NCI-H226 (cell line): ENCODE data around the gene RNF186.
"Not testable (repeated sequence)": the region's sequence is repeated elsewhere in the genome, so short reads cannot be mapped to it uniquely, and the experiment has no call there.

Source experiments
- DNase-seq: peaks from one replicate; pipeline ENCODE4 v3.0.0-alpha.2; 2015

Gene RNF186, protein sequence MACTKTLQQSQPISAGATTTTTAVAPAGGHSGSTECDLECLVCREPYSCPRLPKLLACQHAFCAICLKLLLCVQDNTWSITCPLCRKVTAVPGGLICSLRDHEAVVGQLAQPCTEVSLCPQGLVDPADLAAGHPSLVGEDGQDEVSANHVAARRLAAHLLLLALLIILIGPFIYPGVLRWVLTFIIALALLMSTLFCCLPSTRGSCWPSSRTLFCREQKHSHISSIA

DNA sequence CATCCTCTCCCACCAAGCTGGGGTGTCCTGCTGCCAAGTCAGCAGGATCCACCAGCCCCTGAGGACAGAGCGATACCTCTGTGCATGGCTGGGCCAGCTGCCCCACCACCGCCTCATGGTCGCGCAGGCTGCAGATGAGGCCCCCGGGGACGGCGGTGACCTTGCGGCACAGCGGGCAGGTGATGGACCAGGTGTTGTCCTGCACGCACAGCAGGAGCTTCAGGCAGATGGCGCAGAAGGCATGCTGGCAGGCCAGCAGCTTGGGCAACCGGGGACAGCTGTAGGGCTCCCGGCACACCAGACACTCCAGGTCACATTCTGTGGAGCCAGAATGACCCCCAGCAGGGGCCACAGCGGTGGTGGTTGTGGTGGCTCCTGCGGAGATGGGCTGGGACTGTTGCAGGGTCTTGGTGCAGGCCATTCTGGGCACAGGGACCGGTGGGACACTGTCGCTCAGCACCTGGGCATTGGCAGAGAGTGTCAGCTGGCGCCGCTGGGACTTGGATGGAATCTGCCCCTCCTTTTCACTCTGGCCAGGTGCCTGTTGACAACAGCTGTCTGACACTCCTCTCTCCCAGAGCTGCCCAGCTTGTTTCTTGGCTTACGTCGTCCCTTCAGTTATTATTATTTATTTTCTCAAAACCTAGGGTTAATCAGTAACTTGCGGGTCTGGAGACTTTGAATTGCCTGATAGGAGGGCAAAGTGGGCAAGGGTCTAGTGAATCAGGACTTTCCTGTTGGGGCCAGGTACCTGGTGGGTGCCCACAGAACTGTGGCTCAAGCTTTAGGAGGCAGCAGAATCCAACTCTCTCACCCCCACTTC, at the start of gene RNF186:
Gene RNF186 (minus strand): TSS at position 603 of the 823 bp plus-strand sequence. CDS start 182 bp downstream, at position 421.
- DNase-seq = no peak

DNA sequence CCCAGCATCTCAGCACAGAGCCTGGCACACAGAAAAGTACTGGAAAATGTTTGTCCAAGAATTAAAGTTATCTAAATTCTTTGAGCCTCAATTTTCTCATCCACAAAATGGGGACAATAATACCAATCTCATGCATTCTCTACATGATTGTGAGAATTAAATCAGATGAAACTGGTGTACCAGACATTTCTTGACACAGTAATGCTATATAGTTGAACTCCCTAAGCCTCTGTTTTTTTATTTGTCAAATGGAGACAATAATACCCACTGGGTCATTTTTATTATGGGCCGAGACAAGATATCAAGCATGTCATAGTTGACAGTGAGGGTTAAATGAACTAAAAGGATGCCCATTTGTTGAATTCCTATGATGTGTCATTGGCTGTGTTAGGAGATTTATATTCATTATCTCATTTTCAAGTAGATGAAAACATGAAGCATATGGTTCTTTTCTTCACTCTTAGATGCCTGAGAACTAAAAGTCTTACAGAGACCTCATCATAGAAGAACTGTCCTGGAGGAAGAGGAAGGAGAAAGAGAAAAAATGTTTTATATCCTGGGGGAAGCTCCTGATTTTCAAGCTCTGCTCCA, 49.6 kb upstream of the RNF186 start:
- DNase-seq = no peak

DNA sequence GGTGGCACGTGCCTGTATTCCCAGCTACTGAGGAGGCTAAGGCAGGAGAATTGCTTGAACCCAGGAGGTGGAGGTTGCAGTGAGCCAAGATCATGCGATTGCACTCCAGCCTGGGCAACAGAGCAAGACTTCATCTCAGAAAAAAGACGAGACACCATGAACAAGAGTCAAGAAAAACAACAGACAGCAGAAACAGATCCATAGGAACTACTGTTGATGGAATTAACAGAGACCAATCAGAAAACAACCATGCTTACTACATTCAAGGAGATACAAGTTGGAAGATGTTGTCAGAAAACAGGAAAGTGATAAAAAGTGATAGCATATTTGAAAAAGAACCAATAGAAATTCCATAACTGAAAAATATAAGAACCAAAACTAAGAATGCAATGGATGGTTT, 47.9 kb upstream of the RNF186 start:
- no peak for DNase-seq

DNA sequence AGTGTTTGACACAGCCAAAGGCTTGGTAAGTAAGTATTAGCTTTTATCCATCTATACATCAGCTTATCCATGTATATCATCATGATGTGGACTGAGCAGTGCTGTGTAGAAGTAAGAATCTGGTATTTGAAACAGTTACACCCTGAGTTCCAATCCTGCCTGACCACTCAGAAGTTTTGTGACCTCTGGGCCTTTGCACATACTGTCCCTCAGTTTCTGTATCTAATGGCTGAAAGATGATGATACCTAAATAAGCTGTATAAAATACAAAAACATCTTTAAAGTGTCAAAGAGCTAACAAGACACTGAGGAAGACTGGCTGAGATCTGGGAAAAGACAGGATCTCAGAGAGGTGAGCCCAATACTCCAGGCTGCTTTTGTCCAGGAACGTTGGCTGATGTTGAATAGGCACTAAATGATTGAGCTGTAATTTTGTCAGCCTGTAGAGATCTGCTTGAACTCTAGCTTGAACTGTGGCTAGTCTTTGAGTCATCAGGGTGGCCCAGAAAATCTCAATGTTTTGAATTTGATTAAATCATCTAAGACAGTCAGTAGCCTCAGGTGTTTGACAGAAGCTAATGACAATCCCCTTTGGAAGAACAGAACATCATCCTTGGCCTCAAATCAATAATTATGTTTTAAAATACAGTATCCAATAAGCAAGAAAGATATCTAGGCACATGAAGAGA, 46.9 kb upstream of the RNF186 start:
- no peak for DNase-seq

DNA sequence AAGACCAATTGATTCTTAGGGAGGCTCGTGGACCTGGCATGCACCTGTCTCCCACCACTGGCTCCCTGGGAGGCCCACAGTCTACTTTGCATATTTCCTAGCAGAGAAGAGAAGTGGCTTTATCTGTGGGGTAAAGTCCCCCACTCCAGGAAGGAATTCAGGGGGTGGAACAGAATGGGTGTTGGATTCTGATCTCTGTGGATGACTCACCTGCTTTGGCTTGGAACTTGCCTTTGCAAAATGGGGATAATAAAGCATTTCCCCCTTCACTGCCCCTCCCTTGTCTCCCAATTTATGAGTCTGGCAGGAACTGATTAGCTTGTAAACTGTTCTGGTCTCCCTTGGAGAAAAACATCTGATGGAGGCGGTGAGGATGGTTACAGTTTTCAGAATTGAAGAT, 46.0 kb upstream of the RNF186 start:
- peak; percentile 43 for DNase-seq

DNA sequence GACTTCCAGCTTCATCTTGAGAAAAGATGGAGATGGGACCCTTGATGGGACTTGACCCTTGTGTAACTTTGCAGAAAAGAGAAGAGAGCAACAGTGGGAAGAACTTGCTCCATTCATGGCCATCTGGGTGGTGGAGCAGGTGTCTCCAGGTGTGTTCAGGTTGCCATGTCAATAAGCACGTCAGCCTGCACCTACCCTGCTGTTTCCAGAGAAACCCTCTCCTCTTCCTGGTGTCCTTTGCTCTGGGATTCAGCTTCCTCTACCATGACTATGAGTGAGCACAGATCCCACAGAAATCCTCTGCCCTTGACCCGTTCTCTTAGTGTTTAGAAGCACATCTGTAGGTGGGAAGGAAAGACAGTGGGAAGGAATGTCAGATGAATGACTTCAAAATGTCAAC, 45.3 kb upstream of the RNF186 start:
- DNase-seq = no peak

DNA sequence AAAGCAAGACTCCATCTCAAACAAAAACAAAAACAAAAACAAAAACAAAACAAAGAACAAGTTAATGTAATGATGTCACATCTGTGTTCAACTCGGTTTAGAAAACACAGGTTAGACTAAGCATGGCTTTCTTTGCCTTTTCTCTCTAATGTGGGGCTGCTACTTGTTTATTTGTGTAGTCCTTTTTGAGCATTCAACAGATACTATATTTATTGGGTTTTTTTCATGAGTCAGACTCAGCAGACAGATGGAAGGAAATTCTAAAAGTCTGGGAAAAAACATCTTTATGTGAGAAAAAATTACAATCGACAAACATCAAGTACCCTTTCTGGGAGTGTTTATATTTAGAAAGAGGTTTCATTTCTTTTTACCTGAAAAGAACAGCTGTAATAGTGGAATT, 44.8 kb upstream of the RNF186 start:
- DNase-seq = no peak

DNA sequence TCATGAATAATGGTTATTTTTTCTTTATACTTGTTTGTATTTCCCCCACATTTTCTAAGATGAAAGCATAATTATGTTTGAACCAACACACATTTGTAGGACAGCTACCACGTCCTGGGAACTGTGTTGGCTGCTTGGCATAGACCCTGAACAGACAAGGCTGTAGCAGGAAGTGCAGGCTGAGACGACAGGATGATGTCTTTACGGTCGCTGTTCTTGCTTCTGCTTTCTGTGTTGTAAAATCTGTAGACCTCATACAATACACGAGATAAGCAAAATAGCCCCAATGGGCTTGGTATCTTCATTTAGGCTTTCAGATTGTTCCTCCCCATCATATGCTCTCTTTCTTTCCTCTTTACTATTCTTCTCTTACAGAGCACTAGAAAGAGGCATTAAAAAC, 43.8 kb upstream of the RNF186 start:
- DNase-seq = no peak

DNA sequence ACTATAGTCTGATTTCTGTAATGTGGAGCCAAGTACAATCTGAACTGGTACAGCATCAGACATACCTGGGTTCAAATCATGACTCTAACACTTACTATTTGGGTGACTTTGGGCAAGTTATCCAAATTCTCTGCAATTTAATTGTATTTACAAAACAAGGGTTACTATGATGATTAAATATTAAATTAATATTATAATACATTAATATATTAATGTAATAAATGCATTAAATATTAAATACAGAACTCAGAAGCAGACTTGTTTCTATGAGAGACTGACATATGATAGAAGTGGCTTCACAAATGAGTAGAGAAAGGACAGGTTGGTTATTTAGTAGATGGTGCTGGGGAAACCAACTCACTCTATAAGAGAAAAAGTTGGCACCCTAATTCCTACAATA, 39.8 kb upstream of the RNF186 start:
- no peak for DNase-seq

DNA sequence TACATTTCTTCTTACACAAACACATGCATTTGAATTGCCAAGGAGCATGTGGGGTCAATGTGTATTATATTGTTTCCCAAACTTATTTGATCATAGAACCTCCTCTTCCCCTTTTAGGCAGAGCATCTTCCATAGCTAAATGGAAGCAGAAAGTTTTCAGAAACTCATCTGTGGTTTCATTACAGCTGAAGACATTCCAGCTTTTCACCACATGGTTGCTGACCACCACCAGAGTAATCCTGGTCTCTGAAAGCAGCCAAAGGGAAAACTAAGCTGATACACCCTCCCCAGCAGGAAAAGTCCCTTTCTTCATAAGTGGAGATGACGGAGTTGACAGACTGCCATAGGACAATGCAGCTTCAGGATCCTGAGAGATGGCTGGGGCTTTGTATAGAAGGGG, 37.0 kb upstream of the RNF186 start:
- DNase-seq = no peak

DNA sequence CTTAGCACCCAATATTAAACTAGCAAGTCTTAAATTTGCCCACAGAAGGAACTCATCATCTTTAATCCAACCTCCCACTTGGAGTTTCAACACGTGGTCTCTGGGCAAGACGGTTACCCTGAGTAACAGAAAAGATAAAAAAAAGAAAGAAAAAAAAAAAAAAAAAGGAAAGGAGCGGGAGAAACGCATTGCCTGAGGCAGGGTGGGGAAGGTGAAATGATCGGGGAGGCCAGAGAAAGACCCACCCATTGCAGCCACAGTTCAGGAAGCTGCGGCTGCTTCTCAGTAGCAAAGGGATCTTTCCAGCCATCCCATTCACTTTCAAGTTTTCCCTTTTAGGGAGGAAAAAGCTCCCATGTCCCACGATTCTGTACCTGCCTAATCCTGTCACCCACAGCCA, 35.1 kb upstream of the RNF186 start:
- DNase-seq = no peak

DNA sequence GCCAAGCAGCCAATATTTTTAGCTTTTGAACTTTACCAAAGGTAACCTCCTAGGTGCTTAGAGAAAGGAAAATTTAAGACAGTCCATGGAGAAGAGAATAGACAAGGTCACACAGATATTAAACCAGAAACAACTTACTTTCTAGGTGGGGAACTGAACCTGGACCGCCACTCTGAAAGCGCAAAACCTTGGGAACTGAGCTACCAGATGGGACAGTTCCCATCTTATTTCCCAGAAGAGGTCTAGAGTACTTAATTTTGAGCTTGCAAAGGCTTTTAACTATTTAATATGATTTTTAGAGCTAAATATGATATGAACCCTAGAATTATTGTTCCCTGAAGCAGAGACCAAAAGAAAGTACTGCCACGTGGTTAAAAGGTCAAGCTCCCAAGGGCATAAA, 34.2 kb upstream of the RNF186 start:
- not testable (repeated sequence) for DNase-seq

DNA sequence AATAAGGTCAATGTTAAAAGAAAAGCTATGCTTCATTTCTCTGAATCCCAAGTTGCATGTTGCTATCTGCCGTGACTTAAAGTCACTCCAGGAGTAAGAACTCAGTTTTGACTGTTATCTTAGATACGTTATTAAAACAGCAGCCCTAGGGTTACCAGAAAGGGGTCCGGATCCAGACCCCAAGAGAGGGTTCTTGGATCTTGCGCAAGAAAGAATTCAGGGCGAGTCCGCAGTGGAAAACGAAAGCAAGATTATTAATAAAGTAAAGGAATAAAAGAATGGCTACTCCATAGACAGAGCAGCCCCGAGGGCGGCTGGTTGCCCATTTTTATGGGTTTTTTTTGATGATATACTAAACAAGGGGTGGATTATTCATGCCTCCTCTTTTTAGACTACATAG, 32.3 kb upstream of the RNF186 start:
- not testable (repeated sequence) for DNase-seq

DNA sequence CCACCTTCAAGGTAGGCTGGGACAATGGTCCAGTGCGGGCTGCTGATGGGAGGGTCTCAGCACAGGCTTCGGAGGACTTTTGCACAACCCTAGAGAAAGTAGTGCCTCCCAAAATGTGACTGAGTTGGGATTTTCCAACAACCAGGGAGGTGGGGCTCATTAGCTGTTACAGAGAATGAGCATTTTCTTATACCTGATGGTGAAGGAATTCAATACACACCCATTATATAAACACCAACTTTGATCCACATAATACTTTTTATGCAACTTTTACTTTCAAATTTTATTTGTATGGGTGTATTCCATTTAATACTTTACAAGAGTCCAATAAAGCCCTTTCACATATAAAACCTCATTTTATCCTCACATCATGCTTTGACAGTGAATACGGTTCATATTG, 31.3 kb upstream of the RNF186 start:
- DNase-seq = no peak

DNA sequence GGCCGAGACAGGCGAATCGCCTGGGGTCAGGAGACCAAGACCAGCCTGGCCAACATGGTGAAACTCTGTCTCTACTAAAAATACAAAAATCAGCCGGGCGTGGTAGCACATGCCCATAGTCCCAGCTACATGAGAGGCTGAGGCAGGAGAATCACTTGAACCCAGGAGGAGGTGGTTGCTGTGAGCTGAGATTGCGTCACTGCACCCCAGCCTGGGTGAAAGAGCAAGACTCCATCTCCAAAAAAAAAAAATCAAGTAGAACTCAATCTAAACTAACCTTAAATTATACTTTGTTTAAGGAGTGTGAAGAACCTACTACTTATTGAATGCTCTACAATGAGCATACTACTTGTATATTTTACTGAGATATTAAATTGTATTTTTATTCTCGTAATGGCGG, 30.5 kb upstream of the RNF186 start:
- no peak for DNase-seq

DNA sequence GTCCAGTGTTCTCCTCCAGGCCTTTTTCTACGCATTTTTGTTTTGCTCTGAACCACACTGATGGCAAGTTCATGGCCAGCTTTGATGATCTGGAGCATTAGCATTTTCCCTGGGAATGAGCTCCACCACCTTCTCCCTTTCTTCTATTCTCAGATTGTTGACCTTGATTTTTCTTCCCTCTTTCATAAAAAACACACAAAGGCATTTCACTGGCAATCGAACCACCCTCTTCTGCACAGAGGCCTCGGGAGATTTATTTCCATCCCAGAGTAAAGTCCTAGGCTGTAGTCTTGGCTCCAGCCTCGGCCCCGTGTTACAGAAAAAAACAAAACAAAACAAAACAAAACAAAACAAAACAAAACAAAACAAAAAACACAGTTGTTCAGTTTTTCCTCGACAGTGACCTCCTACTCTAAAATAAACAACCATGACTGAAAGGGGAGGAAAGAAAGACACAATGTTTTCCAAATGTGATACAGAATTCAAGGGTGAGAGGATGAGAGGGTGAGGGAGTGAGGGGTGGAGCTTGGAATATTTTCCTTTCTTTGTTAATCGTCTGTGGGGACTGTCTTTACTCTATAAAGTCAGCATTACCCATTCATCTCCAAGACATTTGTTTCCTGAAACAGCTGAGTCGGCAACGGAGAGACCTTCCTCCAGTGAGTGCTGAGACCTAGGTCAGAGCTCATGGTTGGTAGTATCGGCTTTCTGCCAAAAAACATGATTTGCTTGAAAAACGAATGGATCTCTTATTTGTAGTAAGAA, 29.8 kb upstream of the RNF186 start:
- no peak for DNase-seq

DNA sequence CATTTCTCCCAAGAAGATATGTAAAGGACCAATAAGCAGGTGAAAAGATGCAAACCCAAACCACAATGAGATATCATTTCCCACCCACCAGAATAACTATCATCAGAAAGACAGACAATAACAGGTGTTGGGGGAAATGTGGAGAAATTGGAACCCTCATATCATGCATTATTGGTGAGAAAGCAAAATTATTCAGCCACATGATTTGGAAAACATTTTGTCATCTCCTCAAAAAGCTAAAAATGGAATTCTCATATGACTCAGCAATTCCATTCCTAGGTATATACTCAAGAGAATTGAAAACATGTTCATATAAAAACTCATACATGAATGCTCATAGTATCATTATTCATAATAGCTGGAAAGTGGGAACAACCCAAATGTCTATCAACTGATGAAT, 25.1 kb upstream of the RNF186 start:
- no peak for DNase-seq

DNA sequence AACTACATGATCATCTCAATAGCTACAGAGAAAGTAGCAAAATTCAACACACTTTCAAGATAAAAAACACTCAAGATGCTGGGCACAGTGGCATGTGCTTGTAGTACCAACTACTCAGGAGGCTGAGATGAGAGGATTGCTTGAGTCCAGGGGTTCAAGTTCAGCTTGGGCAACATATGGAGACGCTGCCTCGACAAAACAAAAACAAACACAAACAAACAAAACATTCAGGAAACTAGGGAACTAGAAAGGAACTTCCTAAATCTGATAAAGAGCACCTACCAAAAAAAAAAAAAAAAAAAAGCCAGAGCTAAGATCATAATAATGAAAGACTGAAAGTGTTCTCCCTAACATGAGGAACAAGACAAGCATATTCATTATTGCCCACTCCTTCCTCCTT, 22.8 kb upstream of the RNF186 start:
- no peak for DNase-seq

DNA sequence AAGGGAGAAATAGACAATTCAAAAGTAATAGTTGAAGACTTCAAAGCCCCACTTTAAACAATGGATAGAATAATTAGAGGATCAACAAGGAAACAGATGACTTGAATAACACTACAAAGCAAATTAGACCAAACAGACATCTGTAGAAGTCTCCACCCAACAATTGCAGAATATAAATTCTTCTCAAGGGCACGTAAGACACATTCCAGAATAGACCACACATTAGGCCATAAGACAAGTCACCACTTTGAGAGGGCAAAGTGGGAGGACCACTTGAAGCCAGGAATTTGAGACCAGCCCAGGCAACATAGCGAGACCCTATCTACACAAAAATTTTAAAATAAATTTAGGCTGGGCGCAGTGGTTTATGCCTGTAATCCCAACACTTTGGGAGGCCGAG, 20.5 kb upstream of the RNF186 start:
- no peak for DNase-seq

DNA sequence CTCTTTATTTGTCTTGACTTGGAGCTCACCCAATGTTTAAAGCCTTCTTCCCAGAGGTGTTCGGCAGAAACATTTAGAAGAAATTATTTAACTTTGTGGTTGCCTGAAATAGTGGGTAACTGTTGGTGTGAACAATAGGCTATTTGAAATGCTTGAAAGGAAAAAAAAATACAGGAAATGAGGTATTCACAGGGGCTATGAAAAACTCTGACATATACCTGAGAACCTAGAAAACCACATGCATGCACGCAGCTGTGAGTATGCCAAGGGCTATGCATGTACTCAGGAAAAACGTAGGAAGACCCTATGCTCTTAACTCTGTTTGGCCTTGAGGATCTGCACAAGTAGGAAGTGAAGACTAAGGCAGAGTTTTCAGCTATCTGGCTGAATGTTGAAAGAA, 16.4 kb upstream of the RNF186 start:
- DNase-seq = no peak

DNA sequence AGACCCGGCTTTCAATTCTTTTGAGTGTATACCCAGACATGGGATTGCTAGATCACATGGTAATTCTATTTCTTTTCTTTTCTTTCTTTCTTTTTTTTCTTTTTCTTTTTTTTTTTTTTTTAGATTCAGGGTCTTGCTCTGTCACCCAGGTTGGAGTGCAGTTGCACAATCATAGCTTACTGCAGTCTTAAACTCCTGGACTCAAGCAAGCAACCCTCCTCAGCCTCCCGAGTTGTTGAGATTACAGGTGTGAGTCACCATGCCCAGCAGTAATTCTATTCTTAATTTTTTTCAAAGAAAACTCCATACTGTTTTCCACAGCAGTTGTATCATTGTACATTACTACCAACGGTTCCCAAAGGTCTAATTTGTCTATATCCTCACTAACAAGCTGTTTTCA, 13.5 kb upstream of the RNF186 start:
- peak; percentile 64 for DNase-seq

DNA sequence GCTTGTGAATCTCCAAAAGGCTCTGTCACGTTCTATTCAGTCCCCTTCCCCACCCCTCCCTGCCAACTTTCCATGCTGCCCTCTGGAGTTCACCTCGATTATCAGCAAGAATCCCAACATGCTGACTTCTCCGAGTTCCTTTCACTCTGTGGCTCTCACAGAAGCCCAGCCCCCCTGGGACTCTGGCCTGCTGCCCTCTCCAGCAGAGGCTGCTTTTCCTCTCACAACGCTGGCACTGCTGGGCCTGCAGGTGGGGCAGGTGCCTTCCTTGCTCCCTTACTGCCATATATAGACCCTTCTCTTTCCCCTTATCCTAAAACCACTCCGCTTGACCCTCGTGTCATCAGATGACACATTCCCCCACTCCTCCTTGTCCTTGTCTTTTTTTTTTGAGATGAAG, 10.2 kb upstream of the RNF186 start:
- no peak for DNase-seq

DNA sequence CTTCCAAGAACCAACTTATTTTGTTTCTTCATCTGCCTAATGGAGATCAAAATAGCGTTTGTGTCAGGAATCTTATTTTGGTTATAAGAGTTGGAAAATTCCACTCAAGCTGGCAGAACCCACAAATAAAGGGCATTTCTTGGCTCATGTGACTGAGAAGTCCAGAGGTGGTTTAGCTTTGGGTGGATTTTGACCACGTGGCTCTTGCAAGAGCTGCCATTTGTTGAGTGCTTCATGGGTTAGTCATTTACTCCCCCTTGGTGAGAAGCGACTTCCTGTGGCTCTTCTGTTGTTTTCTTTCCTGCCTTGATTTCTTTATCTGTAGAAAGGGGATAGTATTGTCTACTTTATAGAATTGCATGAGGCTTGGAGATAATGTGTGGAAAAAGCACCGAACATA, 9.5 kb upstream of the RNF186 start:
- peak; percentile 47 for DNase-seq
